VCaP (cell line): Measurements from ENCODE around the gene DNAJC16.

Experiments
- H3K27ac ChIP-seq: fragments of 450-650 bp; 2 replicates; pipeline ENCODE4 v1.5.1; 2017
- CTCF ChIP-seq: fragments of 450-650 bp; conservative IDR thresholded peaks from 2 replicates; pipeline ENCODE4 v1.5.1; 2017; ENCODE audit warnings: mild to moderate bottlenecking, moderate library complexity

The DNAJC16 gene

GRCh38 chr1:15541231-15541792 is 14.7 kb downstream of the DNAJC16 start:
- H3K27ac ChIP-seq, result no peak overlapping the region

GRCh38 chr1:15542388-15543250 is 16.0 kb downstream of the DNAJC16 start:
- no peak for TF ChIP-seq CTCF
- no peak overlapping the region for H3K27ac ChIP-seq

More at GRCh38 chr1:15541231-15541792, 14.7 kb downstream of the DNAJC16 start:
- no peak for TF ChIP-seq CTCF

GRCh38 chr1:15543251-15543588 is 16.6 kb downstream of the DNAJC16 start:
- no peak overlapping the region for H3K27ac ChIP-seq
- no peak for TF ChIP-seq CTCF

GRCh38 chr1:15543589-15544568 is 17.2 kb downstream of the DNAJC16 start:
- no peak overlapping the region for H3K27ac ChIP-seq

GRCh38 chr1:15546641-15547040 is 20.0 kb downstream of the DNAJC16 start:
- TF ChIP-seq CTCF, result no peak
- H3K27ac ChIP-seq, result no peak overlapping the region

More at GRCh38 chr1:15543589-15544568, 17.2 kb downstream of the DNAJC16 start:
- TF ChIP-seq CTCF, result no peak

- TF ChIP-seq CTCF, result no peak
- H3K27ac ChIP-seq, result peak overlapping the region; percentile 47
Observed at GRCh38 chr1:15550573-15550972, 23.9 kb downstream of the DNAJC16 start.

- H3K27ac ChIP-seq, result no peak overlapping the region
- no peak for TF ChIP-seq CTCF
Observed at GRCh38 chr1:15557008-15557407, 30.4 kb downstream of the DNAJC16 start.
